ENCODE measurements around the gene PLD1.
A peak's percentile ranks its signal among the peaks of the same experiment; 100 is the strongest.
"Not testable (repeated sequence)": the region's sequence is repeated elsewhere in the genome, so short reads cannot be mapped to it uniquely, and the experiment has no call there.

PLD1 gene

DNA sequence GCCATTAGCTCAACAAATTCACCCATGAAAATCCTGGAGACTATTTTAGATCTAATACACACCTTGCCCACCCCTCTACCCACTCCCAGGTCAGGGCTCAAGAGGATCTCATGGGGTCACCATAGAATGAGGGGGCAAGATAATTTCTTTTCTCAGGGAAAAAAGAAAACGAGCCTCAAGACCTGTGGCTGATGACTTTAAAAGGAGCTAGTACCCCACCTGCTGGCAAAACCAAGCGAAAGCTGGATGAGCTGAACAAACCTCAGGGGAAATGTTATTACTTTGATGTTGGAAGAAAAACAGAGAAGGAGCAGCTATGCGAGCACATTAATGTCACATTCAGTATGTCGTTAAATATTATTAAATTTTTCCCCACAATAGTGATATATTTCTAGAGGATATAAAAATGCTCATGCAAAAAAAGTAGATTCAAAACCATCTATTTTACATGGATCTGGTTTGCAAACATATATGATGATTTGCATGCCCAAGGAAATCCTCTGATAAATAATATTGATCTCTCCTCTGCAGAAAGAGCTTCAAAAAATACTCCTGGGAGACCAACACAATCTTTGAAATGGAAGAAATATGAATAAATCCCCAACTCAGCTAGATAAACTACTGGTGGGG is 37.7 kb downstream of the PLD1 start:
- peak; percentile 25 for DNase-seq (ENCODE audit: low read depth)

DNA sequence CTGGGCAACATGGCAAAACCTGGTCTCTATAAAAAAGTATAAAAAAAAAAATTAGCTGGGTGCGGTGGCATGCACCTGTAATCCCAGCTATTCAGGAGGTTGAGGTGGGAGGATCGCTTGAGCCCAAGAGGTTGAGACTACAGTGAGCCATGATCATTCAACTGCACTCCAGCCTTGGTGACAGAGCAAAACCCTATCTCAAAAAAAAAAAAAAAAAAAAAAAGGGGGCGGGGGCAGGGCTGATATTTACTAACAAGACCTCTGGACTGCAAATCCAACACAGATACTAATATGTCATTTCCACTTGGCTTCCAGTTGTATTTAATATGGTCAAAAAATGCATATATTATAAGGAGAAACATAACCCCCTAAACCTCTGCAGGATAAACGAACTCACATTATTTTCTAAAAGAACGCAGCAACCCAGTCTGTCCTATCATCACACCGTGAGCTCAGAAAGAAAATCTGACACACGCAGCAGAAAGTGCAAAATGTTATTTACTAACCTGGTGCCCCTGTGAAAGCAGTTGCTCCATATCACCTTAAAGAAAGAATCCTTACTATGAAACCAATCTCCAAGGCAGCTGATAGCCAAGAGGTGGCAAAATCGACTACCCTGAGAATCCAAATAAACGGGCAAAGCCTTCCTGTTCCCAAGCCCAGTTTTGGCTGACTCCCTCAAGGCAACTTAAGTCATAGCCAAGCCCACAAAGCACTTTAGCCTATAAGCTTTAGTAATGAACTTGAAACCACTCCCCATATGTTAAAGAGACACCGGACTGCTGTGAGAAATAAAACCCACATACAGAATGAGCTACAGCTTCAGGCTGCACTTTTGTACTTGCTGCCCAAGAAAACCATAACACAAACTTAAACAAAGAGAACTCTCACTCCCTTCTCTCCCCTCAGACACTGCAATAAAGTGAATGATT is 39.3 kb downstream of the PLD1 start:
- DNase-seq (ENCODE audit: low read depth): no peak

DNA sequence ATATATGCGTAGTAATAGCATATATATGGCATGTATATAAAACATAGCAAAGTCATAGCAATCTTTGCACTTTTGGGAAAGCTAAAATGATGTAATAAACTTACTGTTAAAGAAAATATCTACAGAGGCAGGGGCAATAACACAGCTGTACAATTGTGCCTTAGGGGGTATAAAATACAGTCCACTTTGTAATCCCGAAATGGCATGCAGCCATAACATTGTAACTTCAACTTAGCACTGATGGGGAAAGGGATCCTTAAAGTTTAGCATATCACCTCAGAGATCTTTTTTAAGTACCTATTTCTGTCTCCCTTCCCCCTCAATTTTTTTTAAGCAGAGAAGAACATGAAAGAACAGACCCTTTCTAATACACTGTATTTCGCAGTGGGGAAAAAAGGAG is 40.8 kb downstream of the PLD1 start:
- no peak for DNase-seq (ENCODE audit: low read depth)

DNA sequence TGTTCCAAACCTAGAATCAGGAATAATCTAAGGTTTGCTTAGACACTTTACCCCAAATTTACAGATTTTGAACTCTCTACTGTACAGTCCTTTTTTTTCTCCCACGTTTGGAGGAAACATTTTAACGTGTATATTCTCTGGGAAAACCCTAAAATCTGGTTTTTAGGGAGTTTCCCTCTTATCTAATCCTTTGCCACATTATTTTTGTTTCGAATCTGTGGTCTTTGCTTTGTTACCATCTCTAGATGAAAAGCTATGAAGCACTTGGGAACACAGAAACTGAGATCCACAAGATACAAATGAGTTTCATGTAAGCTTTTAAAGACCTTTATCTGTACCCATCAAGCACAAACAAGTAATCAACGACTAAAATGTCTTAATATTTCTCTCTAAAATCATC is 41.3 kb downstream of the PLD1 start:
- no peak for DNase-seq (ENCODE audit: low read depth)

DNA sequence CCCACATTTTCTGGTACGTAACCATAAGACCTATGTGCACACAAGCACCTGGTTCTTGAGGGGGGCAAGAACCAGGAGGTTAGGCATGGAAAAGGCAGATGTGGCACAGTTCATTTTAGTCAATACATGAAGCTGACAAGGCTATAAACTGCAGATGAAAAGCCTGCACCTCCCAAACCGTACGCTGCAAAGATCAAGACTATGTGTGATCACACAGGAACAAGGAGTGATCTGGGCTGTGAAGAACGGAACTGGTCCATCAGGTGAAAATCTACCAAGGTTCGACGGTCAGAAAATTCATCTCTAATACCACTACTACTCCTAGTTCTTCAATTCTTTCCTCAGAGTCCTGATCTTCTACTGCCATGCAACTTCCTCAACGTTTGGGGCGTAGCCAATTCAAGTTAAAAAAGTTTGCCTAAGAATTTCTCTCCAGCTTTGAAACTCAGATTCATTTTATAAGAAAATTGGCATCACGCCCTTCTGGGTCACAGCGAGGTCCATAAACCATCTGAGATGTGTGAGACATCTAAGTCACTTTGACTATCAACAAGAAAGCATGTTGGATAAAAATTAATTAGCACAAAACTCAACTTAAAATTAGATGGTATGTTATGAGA is 41.9 kb downstream of the PLD1 start:
- DNase-seq (ENCODE audit: low read depth): no peak

DNA sequence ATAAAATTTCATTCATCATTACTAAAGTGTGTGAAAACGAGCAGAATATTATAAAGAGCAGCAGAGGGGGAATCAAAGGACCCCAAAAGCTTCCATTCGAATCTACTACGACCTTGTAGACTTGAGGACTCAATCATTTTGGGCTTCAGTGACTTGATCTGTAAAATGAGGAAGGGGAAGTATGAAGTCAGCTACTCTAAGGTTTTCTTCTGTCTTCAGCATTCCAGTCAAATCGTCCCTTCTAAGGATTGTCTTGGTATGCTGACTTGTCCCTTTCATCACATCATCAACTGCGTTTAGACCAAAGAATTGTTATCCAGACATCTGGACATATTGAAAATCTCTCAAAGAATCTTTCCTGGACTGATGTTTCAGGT is 44.8 kb downstream of the PLD1 start:
- no peak for DNase-seq (ENCODE audit: low read depth)

DNA sequence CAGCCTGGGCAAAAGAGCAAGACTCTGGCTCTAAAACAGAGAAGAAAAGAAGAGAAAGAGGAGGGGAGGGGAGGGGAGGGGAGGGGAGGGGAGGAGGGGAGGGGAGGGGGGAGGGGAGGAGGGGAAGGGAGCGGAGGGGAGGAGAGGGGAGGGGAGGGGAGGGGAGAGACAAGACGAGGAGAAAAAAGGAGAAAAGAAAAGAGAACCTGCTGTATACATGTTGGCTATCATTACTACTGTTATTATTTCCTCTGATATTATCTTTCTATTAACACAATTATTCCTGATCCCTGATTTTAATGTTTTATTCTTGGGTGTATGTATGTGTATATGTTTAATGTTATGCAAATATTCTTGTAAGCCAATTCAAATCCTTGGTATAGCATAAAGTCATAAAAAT is 46.9 kb downstream of the PLD1 start:
- no peak for DNase-seq (ENCODE audit: low read depth)

DNA sequence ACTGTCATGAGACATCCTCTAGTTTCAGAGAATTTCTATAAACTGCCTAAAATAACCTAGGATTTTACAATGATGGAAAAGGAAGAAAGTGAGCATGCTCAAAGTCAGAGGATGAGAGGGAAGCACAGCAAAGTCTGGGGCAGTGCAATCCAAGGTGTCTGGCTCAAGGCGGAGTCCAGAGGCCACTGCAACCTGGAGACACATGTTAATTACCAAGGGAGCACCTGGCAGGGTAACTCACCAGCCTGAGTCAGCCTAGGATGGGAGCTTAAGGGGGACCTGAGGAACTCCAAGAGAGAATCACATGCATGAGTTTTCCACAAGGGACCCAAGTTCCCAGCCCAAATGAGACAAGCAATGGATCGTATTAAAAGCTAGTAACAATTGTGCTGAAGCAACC is 49.8 kb downstream of the PLD1 start:
- no peak for DNase-seq (ENCODE audit: low read depth)

DNA sequence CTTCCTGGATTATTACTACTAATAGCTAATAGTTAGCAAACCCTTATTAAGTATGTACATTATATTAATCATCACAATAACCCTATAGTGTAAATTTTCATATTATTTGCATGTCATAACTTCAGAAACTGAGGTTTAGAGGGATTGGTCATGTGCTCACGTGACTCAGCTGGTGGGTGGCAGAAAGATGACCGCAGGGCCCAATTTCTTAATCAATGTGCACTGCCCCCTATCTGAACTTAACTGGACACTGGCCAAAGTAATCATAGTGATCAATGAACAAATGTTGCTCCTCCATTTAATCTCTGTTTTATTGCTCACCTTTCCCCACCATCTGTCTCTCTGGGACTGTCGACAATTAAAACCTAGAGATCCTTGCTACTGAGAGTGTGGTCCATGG is 52.2 kb downstream of the PLD1 start:
- no peak for DNase-seq (ENCODE audit: low read depth)

DNA sequence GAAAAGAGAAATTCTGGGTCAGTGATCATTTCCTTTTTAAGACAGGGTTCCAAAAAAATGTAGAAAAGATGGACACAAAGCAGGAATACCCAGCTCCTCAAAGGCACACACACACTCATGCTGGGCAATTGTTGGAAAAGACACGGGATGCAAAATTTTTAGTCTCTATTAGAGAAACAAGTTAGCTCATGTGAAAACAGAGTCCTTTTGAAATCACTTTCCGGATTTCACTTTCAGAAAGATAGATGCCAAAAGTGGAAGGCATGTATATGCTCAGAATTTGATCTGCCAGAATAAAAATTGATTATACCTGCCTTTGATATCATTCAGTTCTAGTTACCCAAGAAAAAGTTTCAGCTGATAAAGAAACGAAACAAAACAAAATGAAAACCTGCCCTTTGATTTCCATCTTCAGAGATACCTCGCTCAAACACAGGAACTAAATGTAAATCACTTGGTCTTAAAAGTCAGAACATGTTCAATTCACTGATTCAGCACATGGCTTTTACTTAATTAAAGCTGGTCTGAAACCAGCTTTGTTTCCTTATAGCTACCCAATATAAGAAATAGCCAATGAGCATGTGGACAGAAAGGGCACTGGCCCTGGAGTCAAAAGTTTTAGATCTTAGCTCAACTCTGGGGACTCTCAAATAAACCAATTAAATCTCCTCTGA is 52.8 kb downstream of the PLD1 start:
- DNase-seq (ENCODE audit: low read depth): no peak

DNA sequence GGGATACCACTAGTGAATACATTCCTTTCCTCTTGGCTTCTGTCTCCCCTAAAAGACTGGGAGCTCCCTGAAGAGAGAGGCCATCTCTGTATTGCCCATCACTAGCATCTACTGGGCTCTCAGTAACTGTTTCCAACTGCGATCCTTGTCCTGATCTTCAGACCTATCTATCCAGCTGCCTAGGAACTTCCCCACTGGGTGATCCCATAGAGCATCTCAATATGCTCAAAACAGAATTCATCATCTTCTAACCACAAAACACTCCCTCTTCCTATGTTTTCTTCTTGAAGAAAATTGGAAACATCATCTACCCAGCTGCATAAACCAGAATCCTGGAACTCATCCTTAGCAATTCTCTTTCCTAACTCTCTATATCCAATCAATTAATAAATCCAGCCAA is 54.6 kb downstream of the PLD1 start:
- no peak for DNase-seq (ENCODE audit: low read depth)

DNA sequence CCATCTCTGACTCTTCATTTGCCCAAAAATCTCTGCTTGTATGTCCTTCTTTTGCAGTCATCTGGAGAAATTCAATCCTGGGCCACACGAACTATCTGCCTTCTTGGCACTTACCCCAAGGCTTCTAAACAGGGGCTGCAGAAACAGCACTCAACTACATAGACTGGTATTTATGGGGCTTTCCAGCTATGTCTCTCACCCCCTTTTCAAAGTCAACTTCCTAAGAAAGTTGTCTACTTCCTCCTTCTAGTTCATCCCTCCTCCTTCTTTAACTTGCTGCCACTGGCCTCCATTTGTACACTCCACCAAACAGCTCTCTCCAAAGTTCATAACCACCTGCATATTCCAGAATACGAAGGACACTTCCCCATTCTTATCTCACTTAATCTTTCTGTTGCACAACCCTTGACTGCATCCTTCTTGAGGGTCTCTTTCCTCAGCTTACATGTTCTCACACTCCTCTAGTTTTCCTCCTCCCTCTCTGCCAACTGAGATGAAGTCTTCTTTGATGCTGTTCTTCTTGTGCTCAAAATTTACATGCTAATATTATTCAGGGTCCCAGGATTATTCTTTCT is 55.2 kb downstream of the PLD1 start:
- DNase-seq (ENCODE audit: low read depth): no peak

DNA sequence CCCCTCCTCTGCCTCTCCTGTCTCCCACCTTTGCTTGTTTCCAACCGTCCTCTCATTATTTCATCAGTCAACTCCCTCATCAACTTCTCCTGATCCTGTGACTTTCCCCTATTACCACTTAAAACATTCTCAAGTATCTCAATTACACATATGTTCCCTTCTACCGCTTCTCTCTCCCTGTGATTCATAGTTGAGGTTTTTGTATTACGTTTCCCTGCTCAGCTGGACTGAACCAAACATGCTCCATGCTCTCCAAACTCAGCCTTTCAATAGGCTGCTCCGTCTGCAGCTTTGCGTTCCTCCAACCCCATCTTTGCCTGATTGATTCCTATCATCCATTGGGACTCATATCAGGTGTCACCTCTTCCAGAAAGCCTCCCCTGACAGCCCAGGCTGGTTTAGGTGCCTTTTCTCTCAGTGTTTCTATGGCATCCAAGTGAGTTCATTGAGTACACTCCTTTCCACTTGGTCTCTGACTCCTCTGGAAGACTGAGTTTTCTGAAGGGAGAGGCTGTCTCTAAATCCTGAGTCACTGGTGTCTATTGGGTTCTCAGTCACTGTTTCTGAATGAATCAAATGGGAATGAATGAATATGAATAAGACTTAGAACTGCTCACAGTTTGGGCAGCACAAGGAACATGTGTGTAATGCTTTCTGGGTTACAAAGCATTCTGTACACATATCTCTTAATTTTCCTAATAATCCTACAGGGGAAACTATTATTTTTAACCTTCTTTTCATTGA is 56.4 kb downstream of the PLD1 start:
- DNase-seq (ENCODE audit: low read depth): no peak

DNA sequence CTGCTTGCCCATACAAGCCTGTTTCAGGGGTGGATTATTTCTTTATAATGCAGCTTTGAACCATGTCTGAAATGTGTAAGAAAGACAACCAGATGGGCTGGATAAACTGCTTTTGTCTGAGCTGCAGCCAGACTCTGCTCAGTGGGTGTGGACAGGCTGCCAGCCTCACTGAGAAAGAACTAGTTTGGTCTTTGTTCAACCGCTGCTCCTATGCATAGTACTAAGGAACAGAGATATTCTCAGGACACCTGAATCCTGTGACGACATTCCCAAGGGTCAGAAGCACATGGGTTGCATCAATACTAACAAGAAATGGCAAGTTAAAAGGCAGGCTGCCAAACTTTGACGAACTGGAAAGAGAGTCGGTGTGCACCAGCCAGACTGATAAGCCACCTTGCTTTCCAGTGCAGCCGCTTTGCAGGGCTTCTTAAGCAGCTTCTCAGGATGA is 57.2 kb downstream of the PLD1 start:
- DNase-seq (ENCODE audit: low read depth): no peak

DNA sequence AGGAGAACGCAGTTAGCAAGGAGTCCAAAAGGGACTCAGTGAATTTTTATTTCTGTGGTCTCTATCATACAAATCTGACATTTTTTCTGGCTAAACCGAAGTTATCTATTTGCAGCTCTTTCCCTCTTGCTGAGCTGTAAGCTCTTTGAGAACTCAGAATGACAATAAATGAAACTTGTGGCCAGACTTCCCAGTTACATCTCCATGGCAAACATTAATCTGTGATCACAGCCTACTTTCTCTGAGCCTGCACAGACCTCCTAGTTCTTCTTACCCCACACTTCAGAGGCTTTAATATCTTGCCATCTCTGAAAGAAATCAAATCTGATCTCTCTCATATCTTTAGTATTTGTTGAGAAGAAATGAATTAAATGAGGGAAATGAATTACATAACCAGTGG is 58.0 kb downstream of the PLD1 start:
- no peak for DNase-seq (ENCODE audit: low read depth)

DNA sequence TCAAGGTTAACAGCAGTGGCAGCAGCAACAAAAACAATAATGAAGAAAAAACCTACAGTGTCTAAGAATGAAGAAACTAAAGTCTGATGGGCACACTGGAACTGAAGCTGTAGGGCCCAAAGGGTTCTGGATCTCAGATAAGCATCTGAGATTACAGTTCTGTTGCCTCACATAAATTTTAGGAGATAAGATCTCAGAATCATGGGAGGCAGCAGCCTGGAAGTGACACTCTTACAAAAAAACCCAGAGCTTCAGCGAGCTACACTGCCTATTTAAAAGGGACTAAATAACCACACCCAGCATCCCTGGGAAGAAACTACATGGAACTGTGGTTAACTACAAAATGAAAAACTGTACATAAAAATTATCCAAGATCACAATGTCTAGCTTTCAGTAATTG is 61.2 kb downstream of the PLD1 start:
- no peak for DNase-seq (ENCODE audit: low read depth)

DNA sequence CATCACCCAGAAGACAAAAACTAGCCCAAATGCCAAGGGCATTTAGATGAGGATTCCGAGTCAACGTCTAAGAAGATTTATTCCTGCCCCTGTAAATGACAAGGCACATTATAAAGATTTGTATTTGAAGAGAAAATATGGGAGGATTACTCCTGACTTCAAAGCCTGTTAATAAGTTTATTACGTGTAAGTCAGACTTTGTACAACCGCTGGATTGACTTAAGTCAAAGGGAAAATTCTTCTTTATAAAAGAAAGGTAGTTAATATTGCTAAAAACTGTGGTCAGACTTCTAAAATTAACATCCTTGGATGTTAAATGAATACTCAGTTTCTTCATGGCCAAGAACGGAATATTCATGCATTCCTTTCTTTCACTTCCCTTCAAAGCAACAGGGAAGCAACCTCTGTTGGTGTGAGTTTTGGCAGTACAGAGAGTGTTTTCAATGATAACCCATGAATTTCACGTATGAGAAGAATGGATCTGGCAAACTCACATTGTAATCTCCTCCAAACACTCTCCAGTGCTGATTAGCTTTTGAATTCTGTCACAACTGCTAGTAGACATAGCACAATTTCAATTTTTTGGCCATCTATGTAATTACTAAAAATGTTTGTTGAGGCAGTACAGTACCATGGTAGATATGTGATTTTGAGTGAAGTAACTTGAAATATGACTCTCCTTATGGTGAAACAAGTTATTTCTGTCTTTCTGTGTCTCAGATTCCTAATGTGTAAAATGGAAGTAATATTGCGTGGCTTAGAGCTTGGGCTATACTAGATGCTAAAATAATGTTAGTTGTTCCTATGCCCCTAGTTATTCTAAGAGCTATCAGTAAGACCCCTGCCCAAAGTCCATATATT is 62.0 kb downstream of the PLD1 start:
- DNase-seq (ENCODE audit: low read depth): no peak

DNA sequence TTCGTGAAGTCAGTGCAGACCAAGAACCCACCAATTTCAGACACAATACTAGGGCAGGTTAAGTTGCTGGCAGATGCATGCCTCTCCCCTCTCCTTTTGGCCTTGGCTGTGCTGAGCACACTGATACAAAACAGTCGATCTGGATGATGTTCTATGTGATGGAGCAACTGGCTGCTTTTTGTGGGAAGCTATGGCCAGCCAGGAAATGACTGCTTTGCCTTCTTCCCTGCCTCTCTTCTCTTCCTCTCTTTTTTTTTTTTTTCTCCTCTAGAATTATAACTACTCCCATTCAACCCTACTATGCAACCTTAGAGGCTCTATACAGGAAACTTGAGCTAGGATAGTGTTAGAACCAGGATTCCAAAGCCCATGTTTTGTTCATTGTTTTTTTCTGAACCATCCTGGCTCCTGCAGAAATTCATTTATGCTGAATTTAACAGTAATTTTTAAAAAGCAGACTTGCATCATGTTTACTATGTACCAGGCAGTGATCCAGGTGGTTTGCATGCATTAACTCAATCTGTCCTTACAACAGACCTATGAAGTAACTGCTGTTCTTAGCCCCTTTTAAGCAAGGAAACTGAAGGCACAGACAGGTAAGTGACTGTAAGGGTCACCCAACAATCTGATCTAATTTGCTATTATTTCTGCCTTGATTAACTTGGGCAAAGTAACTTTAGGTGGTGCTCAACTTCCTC is 62.9 kb downstream of the PLD1 start:
- DNase-seq (ENCODE audit: low read depth): no peak

DNA sequence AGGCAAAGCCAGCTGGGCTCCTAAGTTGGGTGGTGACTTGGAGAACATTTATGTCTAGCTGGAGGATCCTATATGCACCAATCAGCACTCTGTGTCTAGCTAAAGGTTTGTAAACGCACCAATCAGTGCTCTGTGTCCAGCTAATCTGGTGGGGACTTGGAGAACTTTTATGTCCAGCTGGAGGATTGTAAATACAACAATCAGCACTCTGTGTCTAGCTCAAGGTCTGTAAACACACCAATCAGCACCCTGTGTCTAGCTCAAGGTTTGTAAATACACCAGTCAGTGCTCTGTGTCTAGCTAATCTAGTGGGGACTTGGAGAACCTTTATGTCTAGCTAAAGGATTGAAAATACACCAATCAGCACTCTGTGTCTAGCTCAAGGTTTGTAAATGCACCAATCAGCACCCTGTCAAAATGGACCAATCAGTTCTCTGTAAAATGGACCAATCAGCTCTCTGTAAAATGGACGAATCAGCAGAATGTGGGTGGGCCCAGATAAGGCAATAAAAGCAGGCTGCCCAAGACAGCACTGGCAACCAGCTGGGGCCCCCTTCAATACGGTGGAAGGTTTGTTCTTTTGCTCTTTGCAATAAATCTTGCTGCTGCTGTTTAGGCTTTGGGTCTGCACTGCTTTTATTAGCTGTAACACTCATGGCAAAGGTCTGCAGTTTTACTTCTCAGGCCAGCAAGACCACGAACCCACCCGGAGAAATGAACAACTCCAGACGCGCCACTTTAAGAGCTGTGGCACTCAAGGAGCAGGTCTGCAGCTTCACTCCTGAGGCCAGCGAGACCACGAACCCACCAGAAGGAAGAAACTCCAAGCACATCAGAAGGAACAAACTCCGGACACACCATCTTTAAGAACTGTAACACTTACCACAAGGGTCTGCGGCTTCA is 63.7 kb downstream of the PLD1 start:
- not testable (repeated sequence) for DNase-seq (ENCODE audit: low read depth)

All from T follicular helper cell (primary cell).